Skeletal muscle tissue (tissue), 4 donors: ENCODE data around the gene PBX4. TPM values are rescaled to one million over a fixed set of nuclear protein-coding genes. Genes with fewer than 3 reads are reported as not detected.

Source experiments
- H3K27ac ChIP-seq: one replicate; pipeline ENCODE4 v1.7.0; 2013; ENCODE audit warnings: mild to moderate bottlenecking, low read depth, low read length, inconsistent platforms
- H3K27me3 ChIP-seq, 3 donors: one replicate each; pipeline ENCODE4 v1.7.0; 2013; ENCODE audit warnings: low read length in 3 of 3; ENCODE audit not compliant: control insufficient read depth in 3 of 3, insufficient read depth in 3 of 3
- H3K36me3 ChIP-seq, 3 donors: one replicate each; pipeline ENCODE4 v1.7.0; 2013; ENCODE audit warnings: low read length in 3 of 3; ENCODE audit not compliant: control insufficient read depth in 3 of 3, insufficient read depth in 3 of 3
- H3K4me1 ChIP-seq, 3 donors: one replicate each; pipeline ENCODE4 v1.7.0; 2013; ENCODE audit warnings: low read length in 3 of 3, mild to moderate bottlenecking in 3 of 3; ENCODE audit not compliant: control insufficient read depth in 3 of 3, insufficient read depth in 3 of 3
- H3K4me3 ChIP-seq, 3 donors: one replicate each; pipeline ENCODE4 v1.7.0; 2013; ENCODE audit warnings: low read length in 3 of 3
- H3K9ac ChIP-seq, 3 donors: one replicate each; pipeline ENCODE4 v1.7.0; 2013; ENCODE audit warnings: low read length in 3 of 3, mild to moderate bottlenecking in 3 of 3, moderate library complexity in 2 of 3, low read depth in 1 of 3
- H3K9me3 ChIP-seq, 3 donors: one replicate each; pipeline ENCODE4 v1.7.0; 2013; ENCODE audit warnings: low read length in 3 of 3; ENCODE audit not compliant: control insufficient read depth in 3 of 3
- total RNA-seq: library from RNA; depleted of rRNA; stranded (reverse); fragments of >200 nt; gene quantifications from one replicate; pipeline ENCODE4 v1.2.3, GENCODE V29; 2014
- donor health status: Osteomylitis.

PBX4 gene
- total RNA-seq, 1 donor from 2014 or later = 1.6 TPM

GRCh38 chr19:19550485-19550929 lies 68.0 kb downstream of the PBX4 start:
- Histone ChIP-seq H3K9me3 (no peaks in the 10 kb centered on the region), H3K36me3 (no peaks in the 10 kb centered on the region), H3K9ac (no peak overlapping the region), H3K4me3 (no peak overlapping the region), H3K27me3 (peaks cover 27 to 52% (median 37%) of the 10 kb centered on the region in 3 donors), H3K27ac (no peak overlapping the region), H3K4me1 (no peaks in the 10 kb centered on the region)

- no peaks in the 10 kb centered on the region for H3K4me1 ChIP-seq
- H3K4me3 ChIP-seq = no peak overlapping the region
- no peaks in the 10 kb centered on the region for H3K36me3 ChIP-seq
- H3K9me3 ChIP-seq = no peaks in the 10 kb centered on the region
- peaks cover 27 to 55% (median 39%) of the 10 kb centered on the region in 3 donors for H3K27me3 ChIP-seq
- H3K9ac ChIP-seq = no peak overlapping the region
- H3K27ac ChIP-seq = no peak overlapping the region
These were observed 68.6 kb downstream of the PBX4 start for GRCh38 chr19:19549804-19550464.

- H3K9ac ChIP-seq = no peak overlapping the region
- no peak overlapping the region for H3K4me3 ChIP-seq
- H3K27me3 ChIP-seq = peaks cover 27 to 51% (median 42%) of the 10 kb centered on the region in 3 donors
- no peaks in the 10 kb centered on the region for H3K9me3 ChIP-seq
- no peaks in the 10 kb centered on the region for H3K4me1 ChIP-seq
- H3K36me3 ChIP-seq = no peaks in the 10 kb centered on the region
- H3K27ac ChIP-seq = no peak overlapping the region
These were observed 69.3 kb downstream of the PBX4 start for GRCh38 chr19:19548915-19549759.

DNA sequence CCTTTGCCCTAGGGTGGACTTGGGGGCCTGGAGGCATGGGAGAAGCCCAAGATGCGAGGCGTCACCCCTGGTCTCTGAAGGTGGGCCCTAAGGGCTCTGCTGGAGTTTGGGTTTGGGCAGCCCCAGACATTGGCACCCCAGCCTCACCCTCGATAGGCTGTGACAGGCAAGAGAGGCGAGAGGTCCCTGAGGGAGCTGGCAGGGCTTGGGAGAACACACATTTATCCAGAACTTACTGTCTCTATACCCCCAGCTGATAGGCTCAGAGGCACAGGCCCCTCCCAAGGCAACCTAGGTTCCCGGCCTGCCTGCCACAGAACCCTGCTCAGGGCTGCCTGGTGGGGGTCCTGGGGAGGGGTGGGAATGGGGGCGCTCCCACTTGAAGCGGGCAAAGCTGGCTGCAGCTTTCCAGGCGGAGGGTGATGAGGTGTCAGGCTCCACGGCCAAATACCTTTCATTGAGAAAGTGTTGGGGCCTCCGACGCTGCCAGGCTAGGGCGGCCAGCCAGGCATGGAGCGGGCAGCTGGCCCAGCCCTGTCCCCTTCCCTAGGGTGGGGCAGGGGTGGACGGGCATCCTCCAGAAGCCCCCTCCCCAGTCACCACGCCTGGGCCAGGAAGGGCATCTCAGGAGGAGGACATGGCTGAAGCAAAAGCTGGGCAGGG lies 70.7 kb downstream of the PBX4 start:
- Histone ChIP-seq H3K9ac (no peak overlapping the region), H3K27me3 (peaks cover 31 to 62% (median 56%) of the 10 kb centered on the region in 3 donors), H3K27ac (no peak overlapping the region), H3K4me3 (no peak overlapping the region), H3K36me3 (no peaks in the 10 kb centered on the region), H3K9me3 (no peaks in the 10 kb centered on the region), H3K4me1 (no peaks in the 10 kb centered on the region)

GRCh38 chr19:19546751-19547162 lies 71.7 kb downstream of the PBX4 start:
- Histone ChIP-seq H3K4me1 (no peaks in the 10 kb centered on the region), H3K4me3 (no peak overlapping the region), H3K36me3 (no peaks in the 10 kb centered on the region), H3K27ac (no peak overlapping the region), H3K27me3 (peaks cover 40 to 70% (median 66%) of the 10 kb centered on the region in 3 donors), H3K9ac (no peak overlapping the region), H3K9me3 (no peaks in the 10 kb centered on the region)

DNA sequence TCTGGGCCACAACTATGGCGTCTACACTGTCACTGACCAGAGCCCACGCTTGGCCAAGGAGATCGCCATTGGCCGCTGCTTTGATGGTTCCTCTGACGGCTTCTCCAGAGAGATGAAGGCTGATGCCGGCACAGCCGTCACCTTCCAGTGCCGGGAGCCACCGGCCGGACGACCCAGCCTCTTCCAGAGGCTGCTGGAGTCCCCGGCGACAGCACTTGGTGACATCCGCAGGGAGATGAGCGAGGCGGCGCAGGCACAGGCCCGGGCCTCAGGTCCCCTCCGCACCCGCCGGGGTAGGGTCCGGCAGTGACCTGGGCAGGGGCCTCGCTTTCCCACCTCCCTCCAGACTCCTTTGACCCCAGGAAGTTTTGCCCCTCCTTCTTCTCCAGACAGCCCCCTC lies 72.8 kb downstream of the PBX4 start:
- H3K9ac ChIP-seq = no peak overlapping the region
- H3K4me3 ChIP-seq = no peak overlapping the region
- peaks cover 0 to 5% (median 4%) of the 10 kb centered on the region in 3 donors for H3K4me1 ChIP-seq
- H3K9me3 ChIP-seq = no peaks in the 10 kb centered on the region
- H3K27ac ChIP-seq = no peak overlapping the region
- peaks cover 50 to 80% (median 75%) of the 10 kb centered on the region in 3 donors for H3K27me3 ChIP-seq
- H3K36me3 ChIP-seq = no peaks in the 10 kb centered on the region

DNA sequence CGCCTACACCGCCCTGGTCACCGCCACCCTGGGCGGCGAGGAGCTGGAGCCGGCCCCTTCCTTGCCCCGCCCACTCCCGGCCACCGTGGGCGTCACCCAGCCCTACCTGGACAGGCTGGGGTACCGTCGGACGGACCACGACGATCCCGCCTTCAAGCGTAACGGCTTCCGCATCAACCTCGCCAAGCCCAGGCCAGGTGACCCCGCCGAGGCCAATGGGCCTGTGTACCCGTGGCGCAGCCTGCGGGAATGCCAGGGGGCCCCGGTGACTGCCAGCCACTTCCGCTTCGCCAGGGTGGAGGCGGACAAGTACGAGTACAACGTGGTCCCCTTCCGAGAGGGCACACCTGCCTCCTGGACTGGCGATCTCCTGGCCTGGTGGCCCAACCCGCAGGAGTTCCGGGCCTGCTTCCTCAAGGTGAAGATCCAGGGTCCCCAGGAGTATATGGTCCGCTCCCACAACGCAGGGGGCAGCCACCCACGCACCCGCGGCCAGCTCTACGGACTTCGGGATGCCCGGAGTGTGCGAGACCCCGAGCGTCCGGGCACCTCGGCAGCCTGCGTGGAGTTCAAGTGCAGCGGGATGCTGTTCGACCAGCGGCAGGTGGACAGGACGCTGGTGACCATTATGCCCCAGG lies 73.4 kb downstream of the PBX4 start:
- Histone ChIP-seq H3K27ac (no peak overlapping the region), H3K36me3 (no peaks in the 10 kb centered on the region), H3K4me3 (no peak overlapping the region), H3K4me1 (peaks cover 2 to 9% (median 6%) of the 10 kb centered on the region in 3 donors), H3K9ac (no peak overlapping the region), H3K27me3 (peaks cover 52 to 78% (median 76%) of the 10 kb centered on the region in 3 donors), H3K9me3 (no peaks in the 10 kb centered on the region)

DNA sequence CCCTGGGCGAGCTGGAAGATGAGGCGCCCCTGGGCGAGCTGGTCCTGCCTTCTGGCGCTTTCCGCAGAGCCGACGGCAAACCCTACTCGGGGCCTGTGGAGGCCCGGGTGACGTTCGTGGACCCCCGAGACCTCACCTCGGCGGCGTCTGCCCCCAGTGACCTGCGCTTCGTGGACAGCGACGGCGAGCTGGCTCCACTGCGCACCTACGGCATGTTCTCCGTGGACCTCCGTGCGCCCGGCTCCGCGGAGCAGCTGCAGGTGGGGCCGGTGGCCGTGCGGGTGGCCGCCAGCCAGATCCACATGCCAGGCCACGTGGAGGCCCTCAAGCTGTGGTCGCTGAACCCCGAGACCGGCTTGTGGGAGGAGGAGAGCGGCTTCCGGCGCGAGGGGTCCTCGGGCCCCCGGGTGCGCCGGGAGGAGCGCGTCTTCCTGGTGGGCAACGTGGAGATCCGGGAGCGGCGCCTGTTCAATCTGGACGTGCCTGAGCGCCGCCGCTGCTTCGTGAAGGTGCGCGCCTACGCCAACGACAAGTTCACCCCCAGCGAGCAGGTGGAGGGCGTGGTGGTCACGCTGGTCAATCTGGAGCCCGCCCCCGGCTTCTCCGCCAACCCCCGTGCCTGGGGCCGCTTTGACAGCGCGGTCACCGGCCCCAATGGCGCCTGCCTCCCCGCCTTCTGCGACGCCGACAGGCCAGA lies 74.1 kb downstream of the PBX4 start:
- no peak overlapping the region for H3K4me3 ChIP-seq
- no peaks in the 10 kb centered on the region for H3K36me3 ChIP-seq
- peaks cover 3 to 11% (median 6%) of the 10 kb centered on the region in 3 donors for H3K4me1 ChIP-seq
- no peak overlapping the region for H3K9ac ChIP-seq
- no peaks in the 10 kb centered on the region for H3K9me3 ChIP-seq
- peaks cover 51 to 78% (median 76%) of the 10 kb centered on the region in 3 donors for H3K27me3 ChIP-seq
- H3K27ac ChIP-seq = no peak overlapping the region

DNA sequence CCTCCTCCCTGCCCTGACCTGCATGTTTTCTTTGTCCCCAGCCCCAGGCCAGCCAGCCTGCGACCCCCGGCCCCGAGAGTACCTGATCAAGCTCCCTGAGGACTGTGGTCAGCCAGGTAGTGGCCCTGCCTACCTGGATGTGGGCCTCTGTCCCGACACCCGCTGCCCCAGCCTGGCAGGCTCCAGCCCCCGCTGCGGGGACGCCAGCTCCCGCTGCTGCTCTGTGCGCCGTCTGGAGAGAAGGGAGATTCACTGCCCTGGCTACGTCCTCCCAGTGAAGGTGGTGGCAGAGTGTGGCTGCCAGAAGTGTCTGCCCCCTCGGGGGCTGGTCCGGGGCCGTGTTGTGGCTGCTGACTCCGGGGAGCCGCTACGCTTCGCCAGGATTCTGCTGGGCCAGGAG lies 74.8 kb downstream of the PBX4 start:
- Histone ChIP-seq H3K9ac (no peak overlapping the region), H3K27ac (no peak overlapping the region), H3K4me3 (no peak overlapping the region), H3K9me3 (no peaks in the 10 kb centered on the region), H3K27me3 (peaks cover 51 to 75% (median 75%) of the 10 kb centered on the region in 3 donors), H3K4me1 (peaks cover 4 to 15% (median 7%) of the 10 kb centered on the region in 3 donors), H3K36me3 (no peaks in the 10 kb centered on the region)
